Measurements from ENCODE around the gene ZNF391.
"Not testable (repeated sequence)": the region's sequence is repeated elsewhere in the genome, so short reads cannot be mapped to it uniquely, and the experiment has no call there.

The ZNF391 gene

GRCh38 chr6:27388293-27389197 is at the start of gene ZNF391:
TSS of gene ZNF391 (plus strand) at chr6:27388759. CDS start at chr6:27400371, 11,612 bp downstream.
- Histone ChIP-seq H3K9me3 (ENCODE audit: control insufficient read depth, low read length) (no peaks in the 10 kb centered on the region), H3K4me1 (ENCODE audit: control insufficient read depth, insufficient read depth, low read length) (no peaks in the 10 kb centered on the region), H3K36me3 (ENCODE audit: control insufficient read depth, insufficient read depth, low read length) (no peaks in the 10 kb centered on the region), H3K9ac (ENCODE audit: low read length) (peak within 1 kb of the TSS; percentile 83), H3K4me3 (ENCODE audit: low read length) (peak within 1 kb of the TSS; percentile 91), H3K27me3 (ENCODE audit: control insufficient read depth, insufficient read depth, low read length) (no peaks in the 10 kb centered on the region)

- Histone ChIP-seq H3K4me3 (ENCODE audit: low read length) (no peak overlapping the region), H3K4me1 (ENCODE audit: control insufficient read depth, insufficient read depth, low read length) (no peaks in the 10 kb centered on the region), H3K36me3 (ENCODE audit: control insufficient read depth, insufficient read depth, low read length) (no peaks in the 10 kb centered on the region), H3K9me3 (ENCODE audit: control insufficient read depth, low read length) (no peaks in the 10 kb centered on the region), H3K27me3 (ENCODE audit: control insufficient read depth, insufficient read depth, low read length) (no peaks in the 10 kb centered on the region), H3K9ac (ENCODE audit: low read length) (no peak overlapping the region)
Measured at GRCh38 chr6:27352850-27353249, 35.7 kb upstream of the ZNF391 start.

GRCh38 chr6:27358786-27359185 is 29.8 kb upstream of the ZNF391 start:
- Histone ChIP-seq H3K36me3 (ENCODE audit: control insufficient read depth, insufficient read depth, low read length) (no peaks in the 10 kb centered on the region), H3K4me1 (ENCODE audit: control insufficient read depth, insufficient read depth, low read length) (no peaks in the 10 kb centered on the region), H3K9ac (ENCODE audit: low read length) (no peak overlapping the region), H3K9me3 (ENCODE audit: control insufficient read depth, low read length) (peaks cover 5% of the 10 kb centered on the region), H3K27me3 (ENCODE audit: control insufficient read depth, insufficient read depth, low read length) (no peaks in the 10 kb centered on the region), H3K4me3 (ENCODE audit: low read length) (no peak overlapping the region)

GRCh38 chr6:27359231-27359630 is 29.3 kb upstream of the ZNF391 start:
- Histone ChIP-seq H3K9me3 (ENCODE audit: control insufficient read depth, low read length) (peaks cover 5% of the 10 kb centered on the region), H3K36me3 (ENCODE audit: control insufficient read depth, insufficient read depth, low read length) (no peaks in the 10 kb centered on the region)

GRCh38 chr6:27368202-27368601 is 20.4 kb upstream of the ZNF391 start:
- H3K27me3 ChIP-seq (ENCODE audit: control insufficient read depth, insufficient read depth, low read length) = no peaks in the 10 kb centered on the region
- no peaks in the 10 kb centered on the region for H3K4me1 ChIP-seq (ENCODE audit: control insufficient read depth, insufficient read depth, low read length)
- no peak overlapping the region for H3K9ac ChIP-seq (ENCODE audit: low read length)
- no peak overlapping the region for H3K4me3 ChIP-seq (ENCODE audit: low read length)
- H3K9me3 ChIP-seq (ENCODE audit: control insufficient read depth, low read length) = no peaks in the 10 kb centered on the region
- H3K36me3 ChIP-seq (ENCODE audit: control insufficient read depth, insufficient read depth, low read length) = no peaks in the 10 kb centered on the region

More at GRCh38 chr6:27359231-27359630, 29.3 kb upstream of the ZNF391 start:
- H3K9ac ChIP-seq (ENCODE audit: low read length) = no peak overlapping the region
- no peak overlapping the region for H3K4me3 ChIP-seq (ENCODE audit: low read length)
- no peaks in the 10 kb centered on the region for H3K27me3 ChIP-seq (ENCODE audit: control insufficient read depth, insufficient read depth, low read length)
- no peaks in the 10 kb centered on the region for H3K4me1 ChIP-seq (ENCODE audit: control insufficient read depth, insufficient read depth, low read length)

GRCh38 chr6:27370391-27370790 is 18.2 kb upstream of the ZNF391 start:
- Histone ChIP-seq H3K36me3 (ENCODE audit: control insufficient read depth, insufficient read depth, low read length) (no peaks in the 10 kb centered on the region), H3K4me3 (ENCODE audit: low read length) (no peak overlapping the region), H3K4me1 (ENCODE audit: control insufficient read depth, insufficient read depth, low read length) (peaks cover 8% of the 10 kb centered on the region), H3K9me3 (ENCODE audit: control insufficient read depth, low read length) (no peaks in the 10 kb centered on the region), H3K9ac (ENCODE audit: low read length) (no peak overlapping the region), H3K27me3 (ENCODE audit: control insufficient read depth, insufficient read depth, low read length) (no peaks in the 10 kb centered on the region)

GRCh38 chr6:27374824-27375612 is 13.5 kb upstream of the ZNF391 start:
- H3K36me3 ChIP-seq (ENCODE audit: control insufficient read depth, insufficient read depth, low read length) = no peaks in the 10 kb centered on the region
- no peaks in the 10 kb centered on the region for H3K27me3 ChIP-seq (ENCODE audit: control insufficient read depth, insufficient read depth, low read length)

GRCh38 chr6:27375613-27376079 is 12.9 kb upstream of the ZNF391 start:
- peaks cover 13% of the 10 kb centered on the region for H3K4me1 ChIP-seq (ENCODE audit: control insufficient read depth, insufficient read depth, low read length)
- peak overlapping the region; percentile 82 for H3K4me3 ChIP-seq (ENCODE audit: low read length)
- H3K27me3 ChIP-seq (ENCODE audit: control insufficient read depth, insufficient read depth, low read length) = no peaks in the 10 kb centered on the region
- H3K9me3 ChIP-seq (ENCODE audit: control insufficient read depth, low read length) = no peaks in the 10 kb centered on the region
- H3K9ac ChIP-seq (ENCODE audit: low read length) = peak overlapping the region; percentile 73
- H3K36me3 ChIP-seq (ENCODE audit: control insufficient read depth, insufficient read depth, low read length) = no peaks in the 10 kb centered on the region

More at GRCh38 chr6:27374824-27375612, 13.5 kb upstream of the ZNF391 start:
- peaks cover 13% of the 10 kb centered on the region for H3K4me1 ChIP-seq (ENCODE audit: control insufficient read depth, insufficient read depth, low read length)
- H3K9me3 ChIP-seq (ENCODE audit: control insufficient read depth, low read length) = no peaks in the 10 kb centered on the region
- peak overlapping the region; percentile 82 for H3K4me3 ChIP-seq (ENCODE audit: low read length)
- peak overlapping the region; percentile 73 for H3K9ac ChIP-seq (ENCODE audit: low read length)

GRCh38 chr6:27378406-27378805 is 10.2 kb upstream of the ZNF391 start:
- H3K9me3 ChIP-seq (ENCODE audit: control insufficient read depth, low read length); H3K9ac ChIP-seq (ENCODE audit: low read length); H3K4me3 ChIP-seq (ENCODE audit: low read length); H3K36me3 ChIP-seq (ENCODE audit: control insufficient read depth, insufficient read depth, low read length); H3K27me3 ChIP-seq (ENCODE audit: control insufficient read depth, insufficient read depth, low read length): not testable (repeated sequence)
- peaks cover 13% of the 10 kb centered on the region for H3K4me1 ChIP-seq (ENCODE audit: control insufficient read depth, insufficient read depth, low read length)

- not testable (repeated sequence) for H3K4me1 ChIP-seq (ENCODE audit: control insufficient read depth, insufficient read depth, low read length); H3K9ac ChIP-seq (ENCODE audit: low read length); H3K36me3 ChIP-seq (ENCODE audit: control insufficient read depth, insufficient read depth, low read length); H3K27me3 ChIP-seq (ENCODE audit: control insufficient read depth, insufficient read depth, low read length); H3K4me3 ChIP-seq (ENCODE audit: low read length); H3K9me3 ChIP-seq (ENCODE audit: control insufficient read depth, low read length)
Measured at GRCh38 chr6:27381001-27381400, 7.6 kb upstream of the ZNF391 start.

- H3K4me1 ChIP-seq (ENCODE audit: control insufficient read depth, insufficient read depth, low read length) = no peaks in the 10 kb centered on the region
- H3K9me3 ChIP-seq (ENCODE audit: control insufficient read depth, low read length) = no peaks in the 10 kb centered on the region
- H3K27me3 ChIP-seq (ENCODE audit: control insufficient read depth, insufficient read depth, low read length) = no peaks in the 10 kb centered on the region
- H3K36me3 ChIP-seq (ENCODE audit: control insufficient read depth, insufficient read depth, low read length) = no peaks in the 10 kb centered on the region
- no peak overlapping the region for H3K4me3 ChIP-seq (ENCODE audit: low read length)
- H3K9ac ChIP-seq (ENCODE audit: low read length) = no peak overlapping the region
Measured at GRCh38 chr6:27383011-27383410, 5.5 kb upstream of the ZNF391 start.

GRCh38 chr6:27383481-27383880 is 5.1 kb upstream of the ZNF391 start:
- H3K4me3 ChIP-seq (ENCODE audit: low read length) = no peak overlapping the region
- no peaks in the 10 kb centered on the region for H3K27me3 ChIP-seq (ENCODE audit: control insufficient read depth, insufficient read depth, low read length)
- no peaks in the 10 kb centered on the region for H3K9me3 ChIP-seq (ENCODE audit: control insufficient read depth, low read length)
- no peak overlapping the region for H3K9ac ChIP-seq (ENCODE audit: low read length)
- no peaks in the 10 kb centered on the region for H3K36me3 ChIP-seq (ENCODE audit: control insufficient read depth, insufficient read depth, low read length)
- no peaks in the 10 kb centered on the region for H3K4me1 ChIP-seq (ENCODE audit: control insufficient read depth, insufficient read depth, low read length)

All from mucosa of stomach (tissue), 1 donor.